Panc1 (cell line): Measurements from ENCODE around the gene MRPL14.

Experiments
- TF ChIP-seq, protein P1 (sequence below): fragments of 450-650 bp; IDR thresholded peaks from 2 replicates; pipeline ENCODE4 v1.5.1; 2017; ENCODE audit warnings: mild to moderate bottlenecking
- TF ChIP-seq, protein P2 (sequence below), 2 experiments: IDR thresholded peaks; 2 replicates each; pipeline ENCODE4 v1.6.1; 2011 to 2012; ENCODE audit warnings: low read depth in 2 of 2, control low read depth in 1 of 2, low read length in 1 of 2, mild to moderate bottlenecking in 1 of 2, moderate library complexity in 1 of 2; ENCODE audit not compliant: insufficient read depth in 1 of 2

DNA sequence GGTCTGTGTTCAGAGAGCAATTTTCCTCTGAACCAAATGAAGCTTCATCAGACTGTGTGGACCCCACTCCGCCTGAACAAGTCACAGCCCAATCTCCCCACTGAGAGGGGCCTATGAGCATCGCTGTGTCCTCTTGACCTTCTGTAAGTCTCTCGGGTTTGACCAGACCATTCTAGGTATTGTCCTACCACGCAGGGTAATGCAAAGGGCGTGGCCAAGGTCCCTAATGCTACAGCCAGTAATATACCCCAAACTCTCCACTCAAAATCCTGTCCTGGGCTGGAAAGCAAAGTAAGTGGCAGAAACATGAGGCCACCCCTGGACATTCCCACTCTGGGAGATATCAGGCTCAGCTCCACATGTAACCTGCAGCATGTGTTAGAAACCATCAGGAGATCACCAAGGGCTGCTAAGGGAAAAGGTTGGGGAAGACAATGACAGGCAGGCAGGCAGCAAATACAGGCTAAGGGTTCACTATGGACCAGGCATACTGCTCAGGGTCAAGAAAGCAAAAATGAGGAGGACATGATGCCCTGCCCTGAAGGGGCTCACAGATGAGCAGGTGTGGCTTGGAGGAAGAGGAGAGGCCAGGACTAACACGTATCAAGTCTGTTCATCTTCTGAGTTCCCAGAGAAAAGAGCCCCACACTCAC is 33.4 kb downstream of the MRPL14 start:
- TF ChIP-seq, protein P1, sequence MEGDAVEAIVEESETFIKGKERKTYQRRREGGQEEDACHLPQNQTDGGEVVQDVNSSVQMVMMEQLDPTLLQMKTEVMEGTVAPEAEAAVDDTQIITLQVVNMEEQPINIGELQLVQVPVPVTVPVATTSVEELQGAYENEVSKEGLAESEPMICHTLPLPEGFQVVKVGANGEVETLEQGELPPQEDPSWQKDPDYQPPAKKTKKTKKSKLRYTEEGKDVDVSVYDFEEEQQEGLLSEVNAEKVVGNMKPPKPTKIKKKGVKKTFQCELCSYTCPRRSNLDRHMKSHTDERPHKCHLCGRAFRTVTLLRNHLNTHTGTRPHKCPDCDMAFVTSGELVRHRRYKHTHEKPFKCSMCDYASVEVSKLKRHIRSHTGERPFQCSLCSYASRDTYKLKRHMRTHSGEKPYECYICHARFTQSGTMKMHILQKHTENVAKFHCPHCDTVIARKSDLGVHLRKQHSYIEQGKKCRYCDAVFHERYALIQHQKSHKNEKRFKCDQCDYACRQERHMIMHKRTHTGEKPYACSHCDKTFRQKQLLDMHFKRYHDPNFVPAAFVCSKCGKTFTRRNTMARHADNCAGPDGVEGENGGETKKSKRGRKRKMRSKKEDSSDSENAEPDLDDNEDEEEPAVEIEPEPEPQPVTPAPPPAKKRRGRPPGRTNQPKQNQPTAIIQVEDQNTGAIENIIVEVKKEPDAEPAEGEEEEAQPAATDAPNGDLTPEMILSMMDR = no peak
- TF ChIP-seq, protein P2, sequence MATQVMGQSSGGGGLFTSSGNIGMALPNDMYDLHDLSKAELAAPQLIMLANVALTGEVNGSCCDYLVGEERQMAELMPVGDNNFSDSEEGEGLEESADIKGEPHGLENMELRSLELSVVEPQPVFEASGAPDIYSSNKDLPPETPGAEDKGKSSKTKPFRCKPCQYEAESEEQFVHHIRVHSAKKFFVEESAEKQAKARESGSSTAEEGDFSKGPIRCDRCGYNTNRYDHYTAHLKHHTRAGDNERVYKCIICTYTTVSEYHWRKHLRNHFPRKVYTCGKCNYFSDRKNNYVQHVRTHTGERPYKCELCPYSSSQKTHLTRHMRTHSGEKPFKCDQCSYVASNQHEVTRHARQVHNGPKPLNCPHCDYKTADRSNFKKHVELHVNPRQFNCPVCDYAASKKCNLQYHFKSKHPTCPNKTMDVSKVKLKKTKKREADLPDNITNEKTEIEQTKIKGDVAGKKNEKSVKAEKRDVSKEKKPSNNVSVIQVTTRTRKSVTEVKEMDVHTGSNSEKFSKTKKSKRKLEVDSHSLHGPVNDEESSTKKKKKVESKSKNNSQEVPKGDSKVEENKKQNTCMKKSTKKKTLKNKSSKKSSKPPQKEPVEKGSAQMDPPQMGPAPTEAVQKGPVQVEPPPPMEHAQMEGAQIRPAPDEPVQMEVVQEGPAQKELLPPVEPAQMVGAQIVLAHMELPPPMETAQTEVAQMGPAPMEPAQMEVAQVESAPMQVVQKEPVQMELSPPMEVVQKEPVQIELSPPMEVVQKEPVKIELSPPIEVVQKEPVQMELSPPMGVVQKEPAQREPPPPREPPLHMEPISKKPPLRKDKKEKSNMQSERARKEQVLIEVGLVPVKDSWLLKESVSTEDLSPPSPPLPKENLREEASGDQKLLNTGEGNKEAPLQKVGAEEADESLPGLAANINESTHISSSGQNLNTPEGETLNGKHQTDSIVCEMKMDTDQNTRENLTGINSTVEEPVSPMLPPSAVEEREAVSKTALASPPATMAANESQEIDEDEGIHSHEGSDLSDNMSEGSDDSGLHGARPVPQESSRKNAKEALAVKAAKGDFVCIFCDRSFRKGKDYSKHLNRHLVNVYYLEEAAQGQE (IDR thresholded peaks at IDR 0.05; ENCODE audit: insufficient read depth in 1 of 2, low read depth in 2 of 2, low read length in 1 of 2) = no peak
